SK-N-SH (cell line): Measurements from ENCODE around the gene CSRNP3.

Experiments
- GABPA ChIP-seq: IDR thresholded peaks from 2 replicates; pipeline ENCODE4 v1.4.0; 2012; ENCODE audit warnings: low read depth, mild to moderate bottlenecking
- POLR2AphosphoS5 ChIP-seq: IDR thresholded peaks from 2 replicates; pipeline ENCODE4 v1.6.1; 2012; ENCODE audit warnings: low read depth, low read length
- RFX5 ChIP-seq: IDR thresholded peaks from 2 replicates; pipeline ENCODE4 v1.6.1; 2012; ENCODE audit warnings: mild to moderate bottlenecking, improper control_type of control experiment, low read length
- RXRA ChIP-seq: IDR thresholded peaks from 2 replicates; pipeline ENCODE4 v1.4.0; 2012; ENCODE audit warnings: low read depth, mild to moderate bottlenecking, borderline replicate concordance
- YY1 ChIP-seq: IDR thresholded peaks from 2 replicates; pipeline ENCODE4 v1.4.0; 2012; ENCODE audit warnings: low read depth, mild to moderate bottlenecking
- TF ChIP-seq, protein P1 (sequence below): fragments of 200-600 bp; sonication (generic); IDR thresholded peaks from 2 replicates; pipeline ENCODE4 v1.6.1; 2017; ENCODE audit warnings: antibody characterized with exemption, mild to moderate bottlenecking, moderate library complexity

DNA sequence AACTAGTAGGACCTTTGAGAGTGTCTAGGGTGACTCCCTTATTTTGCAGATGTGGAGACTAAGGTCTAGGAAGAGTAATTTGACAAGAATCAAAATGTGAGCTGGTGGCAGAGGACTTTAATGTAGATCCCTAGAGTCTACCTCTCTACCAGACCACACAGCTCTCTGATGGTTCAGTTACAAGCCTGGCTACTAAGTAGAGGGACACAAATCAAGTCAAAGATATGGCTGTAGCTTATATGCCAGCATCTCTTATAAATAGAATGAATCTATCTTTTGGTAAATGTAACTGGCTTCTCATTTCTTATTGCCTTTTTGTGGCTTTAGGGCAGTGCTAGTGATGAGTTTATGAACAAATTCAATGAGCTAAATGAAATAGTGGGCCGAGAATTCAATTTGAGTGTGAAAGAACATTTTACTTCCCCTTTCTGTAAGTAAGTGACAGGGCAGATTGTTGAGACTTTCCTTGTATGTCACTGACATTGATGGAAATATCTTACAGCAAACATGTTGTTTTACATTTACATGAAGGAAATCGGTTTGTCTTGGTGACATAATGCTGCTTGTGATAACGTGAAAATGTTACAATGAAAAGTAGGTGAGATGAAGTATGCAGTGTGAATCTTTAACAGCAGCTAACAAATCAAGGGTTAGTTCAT is 28.3 kb downstream of the CSRNP3 start:
- TF ChIP-seq YY1 (no peak), RFX5 (no peak), POLR2AphosphoS5 (no peak), GABPA (no peak), RXRA (no peak)
- TF ChIP-seq, protein P1, sequence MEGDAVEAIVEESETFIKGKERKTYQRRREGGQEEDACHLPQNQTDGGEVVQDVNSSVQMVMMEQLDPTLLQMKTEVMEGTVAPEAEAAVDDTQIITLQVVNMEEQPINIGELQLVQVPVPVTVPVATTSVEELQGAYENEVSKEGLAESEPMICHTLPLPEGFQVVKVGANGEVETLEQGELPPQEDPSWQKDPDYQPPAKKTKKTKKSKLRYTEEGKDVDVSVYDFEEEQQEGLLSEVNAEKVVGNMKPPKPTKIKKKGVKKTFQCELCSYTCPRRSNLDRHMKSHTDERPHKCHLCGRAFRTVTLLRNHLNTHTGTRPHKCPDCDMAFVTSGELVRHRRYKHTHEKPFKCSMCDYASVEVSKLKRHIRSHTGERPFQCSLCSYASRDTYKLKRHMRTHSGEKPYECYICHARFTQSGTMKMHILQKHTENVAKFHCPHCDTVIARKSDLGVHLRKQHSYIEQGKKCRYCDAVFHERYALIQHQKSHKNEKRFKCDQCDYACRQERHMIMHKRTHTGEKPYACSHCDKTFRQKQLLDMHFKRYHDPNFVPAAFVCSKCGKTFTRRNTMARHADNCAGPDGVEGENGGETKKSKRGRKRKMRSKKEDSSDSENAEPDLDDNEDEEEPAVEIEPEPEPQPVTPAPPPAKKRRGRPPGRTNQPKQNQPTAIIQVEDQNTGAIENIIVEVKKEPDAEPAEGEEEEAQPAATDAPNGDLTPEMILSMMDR: no peak
